Limb (tissue), 2 donors: ENCODE results near the gene MTUS2.

Source experiments
- DNase-seq, 2 donors: peaks; one replicate each; pipeline ENCODE4 v3.0.0-alpha.2; 2016; ENCODE audit errors: extremely low spot score in 2 of 2

The MTUS2 gene

DNA sequence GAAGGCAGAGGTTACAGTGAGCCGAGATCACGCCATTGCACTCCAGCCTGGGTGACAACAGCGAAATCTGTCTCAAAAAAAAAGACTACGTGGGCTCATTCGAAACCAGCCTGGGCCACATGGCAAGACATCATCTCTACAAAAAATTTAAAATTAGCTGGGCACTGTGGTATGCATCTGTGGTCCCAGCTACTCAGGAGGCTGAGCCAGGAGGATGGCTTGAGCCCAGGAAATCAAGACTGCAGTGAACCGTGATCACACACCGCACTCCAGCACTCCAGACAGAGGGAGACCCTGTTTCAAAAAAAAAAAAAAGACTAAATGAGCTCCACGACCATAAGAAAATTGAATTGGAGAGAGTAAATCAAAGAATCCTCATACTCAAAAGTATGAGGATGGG is 722.2 kb downstream of the MTUS2 start:
- DNase-seq, result no peak

DNA sequence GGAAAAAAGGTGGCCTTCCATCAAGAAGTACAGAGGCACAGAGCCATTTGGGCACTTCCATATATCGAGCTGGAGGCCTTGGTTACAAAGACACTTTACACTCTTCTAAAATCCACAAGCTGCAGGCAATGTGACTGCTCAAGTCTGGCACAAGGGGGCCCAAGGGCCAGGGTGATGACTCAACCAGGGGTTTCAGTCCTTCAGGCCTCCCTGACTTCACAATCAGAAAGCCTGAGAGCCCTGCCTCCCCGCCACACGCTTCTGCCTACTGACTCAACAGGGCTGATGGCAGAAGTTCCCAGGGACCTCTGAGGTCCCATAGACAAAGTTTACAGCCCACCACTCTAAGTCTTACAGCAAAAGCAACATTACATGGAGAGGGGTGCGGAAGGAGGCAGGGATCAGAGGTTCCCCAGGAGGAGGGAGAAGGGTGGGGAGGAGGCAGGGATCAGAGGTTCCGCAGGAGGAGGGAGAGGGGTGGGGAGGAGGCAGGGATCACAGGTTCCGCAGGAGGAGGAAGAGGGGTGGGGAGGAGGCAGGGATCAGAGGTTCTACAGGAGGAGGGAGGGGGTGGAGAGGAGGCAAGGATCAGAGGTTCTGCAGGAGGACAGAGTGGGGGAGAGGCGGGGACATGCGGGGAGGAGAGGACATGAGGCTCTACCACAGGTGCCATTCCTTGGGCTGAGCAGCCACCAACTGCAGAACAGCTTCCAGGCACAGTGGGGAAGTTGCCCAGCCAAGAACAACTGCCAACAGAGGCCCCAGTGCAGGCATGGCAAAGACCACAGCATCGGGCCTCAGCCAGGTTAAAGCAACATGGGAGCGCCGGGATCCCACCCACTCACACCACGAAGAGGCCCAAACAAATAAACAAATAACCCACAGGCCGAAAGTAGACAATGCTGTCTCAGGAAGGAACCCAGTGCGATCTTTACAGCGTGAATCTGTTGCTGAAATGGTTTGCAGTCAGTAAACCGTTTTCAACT is 723.4 kb downstream of the MTUS2 start:
- DNase-seq, result no peak

DNA sequence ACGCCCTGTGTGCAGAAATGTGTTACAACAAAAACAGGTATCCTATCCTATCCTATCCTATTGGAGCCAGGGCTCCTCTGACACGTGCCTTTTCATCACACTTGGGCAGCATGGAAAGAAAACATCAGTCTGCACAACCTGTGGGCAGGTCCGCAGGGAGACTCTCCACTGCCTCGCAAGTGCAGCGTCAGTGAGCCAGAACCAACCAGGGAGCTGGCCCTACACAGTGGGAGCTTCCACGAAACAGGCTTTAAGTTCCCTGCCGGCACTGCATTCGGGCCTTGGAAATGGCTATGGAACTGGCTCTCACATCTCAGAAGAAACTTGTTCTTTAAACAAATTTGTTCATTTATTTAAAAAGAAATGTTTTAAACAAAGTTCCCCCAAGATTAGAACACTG is 725.8 kb downstream of the MTUS2 start:
- DNase-seq, result no peak

DNA sequence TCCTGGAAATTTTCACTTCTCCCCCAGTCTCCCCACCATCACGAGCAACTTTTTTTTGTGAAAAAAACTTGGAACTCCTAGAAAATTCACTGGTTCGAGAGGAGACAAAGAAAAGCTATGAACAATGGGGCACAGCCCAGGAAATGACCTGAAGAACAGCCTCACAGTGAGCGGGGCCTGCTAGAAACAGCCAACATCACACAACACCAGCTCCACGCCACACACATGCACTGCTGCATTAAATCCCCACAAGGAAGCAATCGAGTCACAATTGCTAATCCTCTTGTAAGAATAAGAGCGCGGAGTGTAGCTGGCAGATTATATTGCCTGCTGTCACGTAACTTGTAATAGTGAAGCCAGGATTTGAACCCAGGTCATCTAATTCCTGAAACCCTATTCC is 726.5 kb downstream of the MTUS2 start:
- no peak for DNase-seq

DNA sequence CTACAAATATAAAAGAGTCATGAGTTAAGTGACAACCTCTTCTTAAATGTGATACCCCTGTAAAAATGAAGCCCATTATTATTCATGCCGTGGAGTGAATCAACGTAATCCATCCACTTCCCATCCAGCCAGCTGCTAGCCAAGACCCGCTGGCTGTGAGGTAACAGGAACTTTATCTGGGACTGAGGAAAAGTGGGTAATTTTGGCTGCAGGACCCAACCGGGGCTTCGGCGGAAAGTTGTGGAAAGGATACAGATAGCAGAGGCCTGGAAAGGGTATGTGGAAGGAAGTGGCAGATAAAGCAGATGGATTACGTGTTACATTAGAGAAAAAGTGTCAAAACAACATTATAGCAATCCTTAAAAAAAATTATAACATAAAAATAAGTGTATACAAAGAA is 727.0 kb downstream of the MTUS2 start:
- no peak for DNase-seq

DNA sequence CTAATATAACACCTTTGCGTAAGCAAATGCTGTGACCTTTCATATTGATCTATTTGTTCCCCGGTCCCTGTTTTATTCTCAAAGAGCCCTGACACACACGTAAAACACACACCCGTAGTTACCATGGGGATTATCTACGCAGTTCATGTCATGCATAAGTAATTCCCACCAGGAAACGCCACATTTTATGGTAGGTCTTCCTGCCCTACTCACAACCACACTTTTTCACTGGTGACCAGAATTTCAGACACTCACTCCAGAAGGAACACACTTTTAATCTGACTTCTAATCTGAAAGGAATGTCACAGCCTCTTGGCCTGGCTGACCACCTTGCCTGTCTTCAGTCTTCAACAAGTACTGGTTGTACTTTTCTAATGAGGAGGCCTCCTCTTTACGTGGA is 728.6 kb downstream of the MTUS2 start:
- DNase-seq, result no peak

DNA sequence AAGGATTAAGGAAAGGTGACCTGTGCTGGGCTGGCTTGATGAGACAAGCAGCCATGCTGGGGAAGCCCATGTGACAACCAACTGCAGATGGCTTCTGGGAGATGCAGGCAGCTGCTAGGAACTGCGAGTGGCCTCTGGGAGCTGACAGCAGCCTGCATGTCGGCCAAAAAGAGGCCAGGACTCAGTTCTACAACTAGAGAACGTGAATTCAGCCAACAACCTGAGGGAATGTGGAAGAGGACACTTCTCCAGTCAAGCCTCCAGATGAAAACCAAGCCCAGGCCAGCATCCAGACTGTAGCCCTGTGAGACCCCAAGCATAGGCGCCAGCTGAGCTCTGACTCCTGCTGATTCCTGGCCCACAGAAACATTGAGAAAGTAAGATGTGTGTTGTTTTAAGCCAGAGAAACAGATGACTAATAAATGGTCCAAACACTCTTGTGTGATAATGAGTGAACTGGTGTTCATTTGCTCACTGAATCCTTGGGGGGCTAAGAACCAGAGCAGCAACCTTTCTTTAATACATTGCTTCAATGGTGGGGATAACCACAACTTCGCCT is 730.4 kb downstream of the MTUS2 start:
- no peak for DNase-seq

DNA sequence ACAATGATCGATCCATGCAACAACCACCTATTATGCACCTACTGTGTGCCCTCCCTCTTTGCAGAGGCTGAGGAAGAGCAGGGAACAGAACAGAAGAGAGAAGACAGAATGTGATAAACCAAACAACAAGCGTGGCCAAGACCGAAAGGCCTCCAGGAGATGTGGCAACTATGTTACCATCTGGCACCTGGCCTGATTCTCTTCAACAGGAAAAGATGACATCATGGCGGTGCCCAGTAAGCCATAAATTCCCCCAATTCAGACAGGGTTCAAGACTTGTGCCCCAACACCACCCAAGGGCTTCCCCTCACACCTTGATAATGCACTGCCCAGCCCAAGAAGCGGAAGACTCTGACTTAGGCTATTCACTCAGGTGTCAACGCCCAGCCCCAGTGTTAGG is 731.1 kb downstream of the MTUS2 start:
- no peak for DNase-seq
